Bronchial epithelial cell (primary cell): Measurements from ENCODE around the gene LAMA5. TPM values are rescaled to one million over a fixed set of nuclear protein-coding genes. Genes with fewer than 3 reads are reported as not detected.

Experiments
- DNase-seq: peaks from one replicate; pipeline ENCODE4 v3.0.0-alpha.2; 2010; ENCODE audit warnings: low read depth
- FAIRE-seq: peaks from 2 replicates; lab custom pipeline; 2011; peaks lifted over from hg19 to GRCh38; lab: Jason Lieb, UNC
- H3K27me3 ChIP-seq: 2 replicates; pipeline ENCODE4 v1.5.1; 2011; ENCODE audit warnings: low read length; ENCODE audit not compliant: control insufficient read depth, insufficient read depth
- H3K36me3 ChIP-seq: 2 replicates; pipeline ENCODE4 v1.5.1; 2011; ENCODE audit warnings: low read length; ENCODE audit not compliant: control insufficient read depth, insufficient read depth
- H3K4me3 ChIP-seq: 2 replicates; pipeline ENCODE4 v1.5.1; 2011; ENCODE audit warnings: mild to moderate bottlenecking, low read depth, low read length, control low read depth
- total RNA-seq: library from RNA; depleted of rRNA; stranded (reverse); fragments of >200 nt; gene quantifications from 2 replicates; pipeline ENCODE4 v1.2.1, GENCODE V29; 2014
- TF ChIP-seq, protein P1 (sequence below): IDR thresholded peaks from 2 replicates; pipeline ENCODE4 v1.5.1; 2011; ENCODE audit warnings: mild to moderate bottlenecking, moderate library complexity, low read length, control low read depth, inconsistent platforms; ENCODE audit not compliant: insufficient read depth, severe bottlenecking

The LAMA5 gene
- total RNA-seq, 1 donor from 2014 or later, result 61.6 TPM

DNA sequence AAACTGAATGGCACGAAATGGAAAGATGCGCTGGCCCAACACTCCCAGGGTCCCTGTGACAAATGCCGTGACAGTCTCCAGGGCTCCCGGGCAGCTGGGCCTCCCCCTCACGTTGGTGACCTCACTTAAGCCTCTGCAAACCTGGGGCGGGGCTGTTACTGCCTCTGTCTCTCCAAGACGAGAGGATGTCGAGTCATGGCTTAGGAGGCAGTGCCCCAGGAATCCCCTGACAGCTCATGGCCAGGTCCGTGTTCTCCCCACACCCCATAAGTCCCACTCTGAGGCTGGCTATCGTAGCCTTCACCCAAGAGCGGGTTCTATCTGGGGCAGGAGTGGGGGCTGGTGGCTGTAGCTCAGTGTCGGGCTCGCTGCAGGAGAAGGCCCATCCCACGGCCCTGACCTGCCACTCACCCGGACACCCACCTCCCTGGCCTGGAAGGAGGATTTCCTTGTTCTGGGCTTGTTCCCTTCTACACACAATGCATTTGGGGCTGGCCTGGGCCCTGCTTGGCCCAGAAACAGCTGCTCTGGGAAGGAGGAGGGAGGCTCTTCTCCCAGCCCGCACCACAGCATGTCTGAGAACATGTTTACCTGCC, 14.2 kb upstream of the LAMA5 start:
- peak; percentile 88 for DNase-seq
- Histone ChIP-seq H3K27me3 (no peaks in the 10 kb centered on the region), H3K4me3 (no peak overlapping the region), H3K36me3 (no peaks in the 10 kb centered on the region)
- TF ChIP-seq, protein P1, sequence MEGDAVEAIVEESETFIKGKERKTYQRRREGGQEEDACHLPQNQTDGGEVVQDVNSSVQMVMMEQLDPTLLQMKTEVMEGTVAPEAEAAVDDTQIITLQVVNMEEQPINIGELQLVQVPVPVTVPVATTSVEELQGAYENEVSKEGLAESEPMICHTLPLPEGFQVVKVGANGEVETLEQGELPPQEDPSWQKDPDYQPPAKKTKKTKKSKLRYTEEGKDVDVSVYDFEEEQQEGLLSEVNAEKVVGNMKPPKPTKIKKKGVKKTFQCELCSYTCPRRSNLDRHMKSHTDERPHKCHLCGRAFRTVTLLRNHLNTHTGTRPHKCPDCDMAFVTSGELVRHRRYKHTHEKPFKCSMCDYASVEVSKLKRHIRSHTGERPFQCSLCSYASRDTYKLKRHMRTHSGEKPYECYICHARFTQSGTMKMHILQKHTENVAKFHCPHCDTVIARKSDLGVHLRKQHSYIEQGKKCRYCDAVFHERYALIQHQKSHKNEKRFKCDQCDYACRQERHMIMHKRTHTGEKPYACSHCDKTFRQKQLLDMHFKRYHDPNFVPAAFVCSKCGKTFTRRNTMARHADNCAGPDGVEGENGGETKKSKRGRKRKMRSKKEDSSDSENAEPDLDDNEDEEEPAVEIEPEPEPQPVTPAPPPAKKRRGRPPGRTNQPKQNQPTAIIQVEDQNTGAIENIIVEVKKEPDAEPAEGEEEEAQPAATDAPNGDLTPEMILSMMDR, result no peak
- FAIRE-seq, result peak; percentile 32

GRCh38 chr20:62378215-62378614, 11.1 kb upstream of the LAMA5 start:
- Histone ChIP-seq H3K27me3 (no peaks in the 10 kb centered on the region), H3K36me3 (no peaks in the 10 kb centered on the region), H3K4me3 (peak overlapping the region; percentile 24)
- peak; percentile 96 for DNase-seq
- TF ChIP-seq, protein P1, result no peak
- FAIRE-seq, result no peak

- TF ChIP-seq, protein P1, result no peak
- peak overlapping the region; percentile 24 for H3K4me3 ChIP-seq
- no peaks in the 10 kb centered on the region for H3K36me3 ChIP-seq
- no peak for DNase-seq
- FAIRE-seq, result no peak
- no peaks in the 10 kb centered on the region for H3K27me3 ChIP-seq
These were observed 10.6 kb upstream of the LAMA5 start for GRCh38 chr20:62377615-62378178.

DNA sequence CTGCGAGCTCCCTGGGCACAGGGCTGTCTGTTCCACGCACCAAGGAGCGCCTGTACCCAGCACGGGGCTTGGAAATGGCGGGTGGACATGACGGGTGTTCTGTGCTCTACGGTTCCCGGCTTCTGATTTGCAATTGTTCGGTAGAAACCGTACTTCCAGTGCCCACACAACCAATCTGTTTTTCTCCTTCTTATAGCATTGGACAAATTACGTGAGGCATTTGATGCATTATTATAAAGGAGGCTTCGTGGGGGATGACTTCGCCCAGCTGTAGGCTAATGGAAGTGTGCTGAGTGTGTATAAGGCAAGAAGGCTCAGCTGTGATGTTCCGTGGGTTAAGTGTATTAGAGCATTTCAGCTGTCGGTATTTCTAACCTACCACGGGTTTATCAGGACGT, 10.0 kb upstream of the LAMA5 start:
- TF ChIP-seq, protein P1, result no peak
- no peak overlapping the region for H3K4me3 ChIP-seq
- H3K36me3 ChIP-seq, result no peaks in the 10 kb centered on the region
- no peak for DNase-seq
- no peaks in the 10 kb centered on the region for H3K27me3 ChIP-seq
- FAIRE-seq, result no peak

DNA sequence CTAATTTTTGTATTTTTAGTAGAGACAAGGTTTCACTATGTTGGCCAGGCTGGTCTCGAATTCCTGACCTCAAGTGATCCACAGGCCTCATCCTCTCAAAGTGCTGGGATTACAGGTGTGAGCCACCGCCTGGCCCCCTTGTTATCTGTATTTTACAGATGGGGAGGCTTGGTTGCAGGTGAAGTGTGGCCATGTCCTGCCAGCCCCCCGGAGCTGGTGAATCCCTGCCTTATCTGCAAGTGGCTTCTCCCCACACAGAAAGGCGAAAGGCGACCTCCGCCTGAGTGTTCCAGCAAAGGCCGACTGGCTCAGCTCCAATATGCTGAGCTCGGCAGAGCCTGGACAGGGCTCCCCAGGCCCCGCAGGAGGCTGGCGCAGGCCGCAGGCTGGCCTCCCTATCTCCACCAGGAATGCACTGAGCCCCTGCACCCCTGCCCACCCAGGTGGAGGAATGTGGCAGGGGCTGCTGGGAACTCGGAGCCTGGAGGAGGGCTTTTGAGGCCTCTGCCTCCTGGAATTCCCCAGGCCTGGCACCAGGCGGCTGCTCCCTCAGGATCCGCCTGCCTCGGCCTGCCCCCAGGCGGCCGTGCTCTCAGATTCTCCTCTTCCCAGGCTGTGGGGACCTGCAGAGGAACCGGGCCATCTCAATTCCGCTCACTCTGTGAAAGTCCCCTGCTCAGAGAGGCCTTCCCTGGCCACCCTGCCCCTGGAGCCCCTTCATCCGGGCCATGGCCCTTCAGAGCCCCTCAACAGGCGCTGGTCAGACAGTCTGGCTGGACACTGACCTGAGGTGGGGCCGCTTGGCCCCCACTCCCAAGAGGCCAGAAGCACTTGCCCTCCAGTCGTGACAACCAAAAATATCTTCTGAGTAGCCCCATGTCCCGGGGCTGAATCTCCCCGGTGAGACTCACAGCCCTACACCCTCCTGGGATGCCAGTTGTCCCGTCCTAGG, 9.3 kb upstream of the LAMA5 start:
- Histone ChIP-seq H3K27me3 (no peaks in the 10 kb centered on the region), H3K4me3 (no peak overlapping the region), H3K36me3 (no peaks in the 10 kb centered on the region)
- TF ChIP-seq, protein P1, result peak; percentile 73
- FAIRE-seq (no peak), DNase-seq (peak; percentile 56)
